H1 (cell line): ENCODE data around the gene RTN4RL2. TPM values are rescaled to one million over a fixed set of nuclear protein-coding genes. Genes with fewer than 3 reads are reported as not detected.

ENCODE experiments used
- BRCA1 ChIP-seq: IDR thresholded peaks from 2 replicates; pipeline ENCODE4 v1.6.1; 2012; ENCODE audit warnings: low read depth, low read length, improper control_type of control experiment
- CHD2 ChIP-seq: IDR thresholded peaks from 2 replicates; pipeline ENCODE4 v1.6.1; 2012; ENCODE audit warnings: low read length, improper control_type of control experiment
- EP300 ChIP-seq, 2 experiments: IDR thresholded peaks; 1 replicate in 1 of 2; 2 replicates in 1 of 2; pipeline ENCODE4 v1.6.1; 2011 to 2012; ENCODE audit warnings: low read depth in 2 of 2, low read length in 2 of 2, mild to moderate bottlenecking in 2 of 2, borderline replicate concordance in 1 of 2, inconsistent platforms in 1 of 2, moderate library complexity in 1 of 2
- EZH2 ChIP-seq: fragments of 200-600 bp; sonication (generic); IDR thresholded peaks from 2 replicates; pipeline ENCODE4 v1.7.1; 2012; ENCODE audit warnings: low read depth, mild to moderate bottlenecking, moderate library complexity, low read length, inconsistent platforms; ENCODE audit not compliant: severe bottlenecking
- GTF2F1 ChIP-seq: IDR thresholded peaks from 2 replicates; pipeline ENCODE4 v1.6.1; 2012; ENCODE audit warnings: low read depth, low read length, improper control_type of control experiment, borderline replicate concordance
- JUND ChIP-seq: IDR thresholded peaks from 2 replicates; pipeline ENCODE4 v1.6.1; 2011; ENCODE audit warnings: mild to moderate bottlenecking, improper control_type of control experiment, low read length
- KDM1A ChIP-seq: fragments of 200-600, 300-600 bp; sonication (generic); IDR thresholded peaks from 2 replicates; pipeline ENCODE4 v1.7.1; 2016; ENCODE audit warnings: mild to moderate bottlenecking, low read length, borderline replicate concordance
- KDM5A ChIP-seq: fragments of 200-600 bp; IDR thresholded peaks from 2 replicates; pipeline ENCODE4 v1.7.1; 2012; ENCODE audit warnings: mild to moderate bottlenecking, low read length, inconsistent platforms, mixed read lengths
- SP2 ChIP-seq: IDR thresholded peaks from 2 replicates; pipeline ENCODE4 v1.6.1; 2012; ENCODE audit warnings: mild to moderate bottlenecking, low read length, inconsistent platforms
- polyA plus RNA-seq, 7 experiments: library from polyadenylated mRNA; depleted of rRNA in 3 of 7; stranded (reverse) in 5 of 7; unstranded in 2 of 7; fragments of >200 nt in 5 of 7; fragments of 200-250 nt in 2 of 7; gene quantifications; 1 replicate in 5 of 7; 2 replicates in 1 of 7; 4 replicates in 1 of 7; pipeline versions ENCODE4 v1.2.1 to v1.2.3, GENCODE V29; 2011 to 2013; ENCODE audit warnings: missing spikeins in 2 of 7, mixed read lengths in 2 of 7
- total RNA-seq: library from RNA; stranded (reverse); fragmentation: NEBNext Ultra II Directional; extraction: Animal tissue kit (Norgen Biotek cat#: 25700); gene quantifications from 2 replicates; pipeline ENCODE4 v1.2.1, GENCODE V29; 2021
- TF ChIP-seq, protein P1 (sequence below): fragments of 300-600 bp; sonication (generic); IDR thresholded peaks from 2 replicates; pipeline ENCODE4 v1.7.1; 2012; ENCODE audit warnings: low read length, moderate library complexity, mild to moderate bottlenecking, inconsistent platforms; ENCODE audit not compliant: insufficient replicate concordance

Gene RTN4RL2
- total and polyA plus RNA-seq, 2 of the 8 experiments (the other 6 are each of a cell fraction or from before 2014, with no cell fraction given): 11.4 to 23.7 TPM

GRCh38 chr11:57424792-57425564 lies 35.4 kb upstream of the RTN4RL2 start (continued):
- TF ChIP-seq EZH2 (no peak), JUND (no peak), EP300 (IDR thresholded peaks at IDR 0.05; ENCODE audit: borderline replicate concordance in 1 of 2, low read depth in 2 of 2, low read length in 2 of 2) (no peak), BRCA1 (no peak), KDM1A (no peak), SP2 (no peak), GTF2F1 (no peak), KDM5A (no peak), CHD2 (no peak)
- TF ChIP-seq, protein P1, sequence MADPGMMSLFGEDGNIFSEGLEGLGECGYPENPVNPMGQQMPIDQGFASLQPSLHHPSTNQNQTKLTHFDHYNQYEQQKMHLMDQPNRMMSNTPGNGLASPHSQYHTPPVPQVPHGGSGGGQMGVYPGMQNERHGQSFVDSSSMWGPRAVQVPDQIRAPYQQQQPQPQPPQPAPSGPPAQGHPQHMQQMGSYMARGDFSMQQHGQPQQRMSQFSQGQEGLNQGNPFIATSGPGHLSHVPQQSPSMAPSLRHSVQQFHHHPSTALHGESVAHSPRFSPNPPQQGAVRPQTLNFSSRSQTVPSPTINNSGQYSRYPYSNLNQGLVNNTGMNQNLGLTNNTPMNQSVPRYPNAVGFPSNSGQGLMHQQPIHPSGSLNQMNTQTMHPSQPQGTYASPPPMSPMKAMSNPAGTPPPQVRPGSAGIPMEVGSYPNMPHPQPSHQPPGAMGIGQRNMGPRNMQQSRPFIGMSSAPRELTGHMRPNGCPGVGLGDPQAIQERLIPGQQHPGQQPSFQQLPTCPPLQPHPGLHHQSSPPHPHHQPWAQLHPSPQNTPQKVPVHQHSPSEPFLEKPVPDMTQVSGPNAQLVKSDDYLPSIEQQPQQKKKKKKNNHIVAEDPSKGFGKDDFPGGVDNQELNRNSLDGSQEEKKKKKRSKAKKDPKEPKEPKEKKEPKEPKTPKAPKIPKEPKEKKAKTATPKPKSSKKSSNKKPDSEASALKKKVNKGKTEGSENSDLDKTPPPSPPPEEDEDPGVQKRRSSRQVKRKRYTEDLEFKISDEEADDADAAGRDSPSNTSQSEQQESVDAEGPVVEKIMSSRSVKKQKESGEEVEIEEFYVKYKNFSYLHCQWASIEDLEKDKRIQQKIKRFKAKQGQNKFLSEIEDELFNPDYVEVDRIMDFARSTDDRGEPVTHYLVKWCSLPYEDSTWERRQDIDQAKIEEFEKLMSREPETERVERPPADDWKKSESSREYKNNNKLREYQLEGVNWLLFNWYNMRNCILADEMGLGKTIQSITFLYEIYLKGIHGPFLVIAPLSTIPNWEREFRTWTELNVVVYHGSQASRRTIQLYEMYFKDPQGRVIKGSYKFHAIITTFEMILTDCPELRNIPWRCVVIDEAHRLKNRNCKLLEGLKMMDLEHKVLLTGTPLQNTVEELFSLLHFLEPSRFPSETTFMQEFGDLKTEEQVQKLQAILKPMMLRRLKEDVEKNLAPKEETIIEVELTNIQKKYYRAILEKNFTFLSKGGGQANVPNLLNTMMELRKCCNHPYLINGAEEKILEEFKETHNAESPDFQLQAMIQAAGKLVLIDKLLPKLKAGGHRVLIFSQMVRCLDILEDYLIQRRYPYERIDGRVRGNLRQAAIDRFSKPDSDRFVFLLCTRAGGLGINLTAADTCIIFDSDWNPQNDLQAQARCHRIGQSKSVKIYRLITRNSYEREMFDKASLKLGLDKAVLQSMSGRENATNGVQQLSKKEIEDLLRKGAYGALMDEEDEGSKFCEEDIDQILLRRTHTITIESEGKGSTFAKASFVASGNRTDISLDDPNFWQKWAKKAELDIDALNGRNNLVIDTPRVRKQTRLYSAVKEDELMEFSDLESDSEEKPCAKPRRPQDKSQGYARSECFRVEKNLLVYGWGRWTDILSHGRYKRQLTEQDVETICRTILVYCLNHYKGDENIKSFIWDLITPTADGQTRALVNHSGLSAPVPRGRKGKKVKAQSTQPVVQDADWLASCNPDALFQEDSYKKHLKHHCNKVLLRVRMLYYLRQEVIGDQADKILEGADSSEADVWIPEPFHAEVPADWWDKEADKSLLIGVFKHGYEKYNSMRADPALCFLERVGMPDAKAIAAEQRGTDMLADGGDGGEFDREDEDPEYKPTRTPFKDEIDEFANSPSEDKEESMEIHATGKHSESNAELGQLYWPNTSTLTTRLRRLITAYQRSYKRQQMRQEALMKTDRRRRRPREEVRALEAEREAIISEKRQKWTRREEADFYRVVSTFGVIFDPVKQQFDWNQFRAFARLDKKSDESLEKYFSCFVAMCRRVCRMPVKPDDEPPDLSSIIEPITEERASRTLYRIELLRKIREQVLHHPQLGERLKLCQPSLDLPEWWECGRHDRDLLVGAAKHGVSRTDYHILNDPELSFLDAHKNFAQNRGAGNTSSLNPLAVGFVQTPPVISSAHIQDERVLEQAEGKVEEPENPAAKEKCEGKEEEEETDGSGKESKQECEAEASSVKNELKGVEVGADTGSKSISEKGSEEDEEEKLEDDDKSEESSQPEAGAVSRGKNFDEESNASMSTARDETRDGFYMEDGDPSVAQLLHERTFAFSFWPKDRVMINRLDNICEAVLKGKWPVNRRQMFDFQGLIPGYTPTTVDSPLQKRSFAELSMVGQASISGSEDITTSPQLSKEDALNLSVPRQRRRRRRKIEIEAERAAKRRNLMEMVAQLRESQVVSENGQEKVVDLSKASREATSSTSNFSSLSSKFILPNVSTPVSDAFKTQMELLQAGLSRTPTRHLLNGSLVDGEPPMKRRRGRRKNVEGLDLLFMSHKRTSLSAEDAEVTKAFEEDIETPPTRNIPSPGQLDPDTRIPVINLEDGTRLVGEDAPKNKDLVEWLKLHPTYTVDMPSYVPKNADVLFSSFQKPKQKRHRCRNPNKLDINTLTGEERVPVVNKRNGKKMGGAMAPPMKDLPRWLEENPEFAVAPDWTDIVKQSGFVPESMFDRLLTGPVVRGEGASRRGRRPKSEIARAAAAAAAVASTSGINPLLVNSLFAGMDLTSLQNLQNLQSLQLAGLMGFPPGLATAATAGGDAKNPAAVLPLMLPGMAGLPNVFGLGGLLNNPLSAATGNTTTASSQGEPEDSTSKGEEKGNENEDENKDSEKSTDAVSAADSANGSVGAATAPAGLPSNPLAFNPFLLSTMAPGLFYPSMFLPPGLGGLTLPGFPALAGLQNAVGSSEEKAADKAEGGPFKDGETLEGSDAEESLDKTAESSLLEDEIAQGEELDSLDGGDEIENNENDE: no peak
